Measurements from ENCODE around the gene NQO1. TPM values are rescaled to one million over a fixed set of nuclear protein-coding genes. Genes with fewer than 3 reads are reported as not detected.

The NQO1 gene
- total and polyA plus RNA-seq, 2 of the 13 experiments (the other 11 are each of a cell fraction or from before 2014, with no cell fraction given): 464 to 1,060 TPM

- TF ChIP-seq HNF1A (IDR thresholded peaks at IDR 0.05; ENCODE audit: low read depth): no peak
- peak; percentile 68; the same call in 1 of the 2 replicates for TF ChIP-seq HNF1A (CRISPR knock-in tag; IDR thresholded peaks at IDR 0.05; ENCODE audit: borderline replicate concordance)
These were observed 28.3 kb upstream of the NQO1 start, which contains the start of gene NOB1 (continued) for GRCh38 chr16:69754469-69755310.

- 7% methylated on average over 4 of the region's 4 CpGs for WGBS (ENCODE audit: low lambda C conversion rate)
- no peak; the same call in 2 of the 3 replicates for ATAC-seq
- CTCF ChIA-PET (ENCODE audit: low intra/inter-chr PET ratio, low total read pairs): interaction anchor here (1.4 to 2.0 kb wide), 2 partner anchors 44 to 176 kb away, joined by 4 to 38 read pairs; no protein-coding TSS in a partner anchor
- Histone ChIP-seq H3K36me3 (replicated peaks in 1 of 2; ENCODE audit: control insufficient read depth in 1 of 2, insufficient read depth in 2 of 2, low read length in 2 of 2) (peaks cover 7 to 32% of the 10 kb centered on the region in 2 experiments), H3K9me3 (ENCODE audit: low read length) (no peaks in the 10 kb centered on the region), H4K20me1 (ENCODE audit: insufficient read depth, low read length) (no peaks in the 10 kb centered on the region), H3K4me1 (ENCODE audit: insufficient read depth, low read length) (peaks cover 40% of the 10 kb centered on the region), H3K4me2 (ENCODE audit: low read depth, low read length) (peak overlapping the region; percentile 82), H3K27ac (ENCODE audit: extremely low read length, insufficient read depth, low read length) (peak overlapping the region; percentile 74), H3K9ac (ENCODE audit: insufficient read depth, low read depth, low read length) (peak overlapping the region; percentile 98), H3K4me3 (replicated peaks in 1 of 3; ENCODE audit: insufficient read depth in 1 of 3, low read depth in 2 of 3, low read length in 3 of 3) (peak overlapping the region; percentile 96 to 100 (median 100)), H2AFZ (ENCODE audit: low read length) (no peak overlapping the region), H3K79me2 (ENCODE audit: insufficient read depth, low read length) (peaks cover 49% of the 10 kb centered on the region), H3K27me3 (ENCODE audit: control insufficient read depth in 1 of 2, insufficient read depth in 2 of 2, low read length in 2 of 2) (peaks cover 0 to 5% of the 10 kb centered on the region in 2 experiments; a peak in 1 of 5 replicates)
- no peak for FAIRE-seq
- POLR2A ChIA-PET: interaction anchor here (0.9 to 8.5 kb wide), 19 partner anchors 8 to 414 kb away, joined by 3 to 211 read pairs (median 8); partner anchors contain the start of genes NFAT5, NIP7, NQO1 and TERF2
- no peak for DNase-seq (ENCODE audit: low spot score)
- in situ Hi-C loops (cut with HindIII; ENCODE audit: extremely low pct_ligation_motif_present, low pct_unique_long_range_greater_than_20kb): loop anchor here (5.0 kb wide), 1 partner anchor 42 kb away; no protein-coding TSS in a partner anchor
- no TSS peak for BruUV-seq (replicated peaks)
- intact Hi-C loops (cut with micrococcal nuclease; ENCODE audit: unreplicated experiment): loop anchor here (1.0 kb wide), 2 partner anchors 28 to 358 kb away; partner anchors contain the start of gene NQO1
- TF ChIP-seq ZNF782 (CRISPR knock-in tag; IDR thresholded peaks at IDR 0.05; ENCODE audit: borderline replicate concordance) (0 out of 2 replicates have a peak, but pooled peaks have one; percentile 1), ZMYM2 (CRISPR knock-in tag; IDR thresholded peaks at IDR 0.05) (peak; percentile 40; the same call in 1 of the 2 replicates), ZSCAN30 (CRISPR knock-in tag; IDR thresholded peaks at IDR 0.05) (peak; percentile 13; the same call in 1 of the 2 replicates), CCDC6 (CRISPR knock-in tag; IDR thresholded peaks at IDR 0.05) (0 out of 2 replicates have a peak, but pooled peaks have one; percentile 14), CHD4 (IDR thresholded peaks at IDR 0.05; ENCODE audit: borderline replicate concordance, low read length) (peak; percentile 80; the same call in 1 of the 2 replicates), AKNA (CRISPR knock-in tag; IDR thresholded peaks at IDR 0.05; ENCODE audit: borderline replicate concordance) (no peak), ZNF414 (CRISPR knock-in tag; IDR thresholded peaks at IDR 0.05) (peak; percentile 2; the same call in 1 of the 2 replicates), TCF7 (IDR thresholded peaks at IDR 0.05; ENCODE audit: low read depth) (no peak)
These were observed 27.7 kb upstream of the NQO1 start for GRCh38 chr16:69754143-69754468.

Data from HepG2 (cell line).